Naive thymus-derived CD8-positive, alpha-beta T cell (primary cell): ENCODE measurements around the gene DPM3. TPM values are rescaled to one million over a fixed set of nuclear protein-coding genes. Genes with fewer than 3 reads are reported as not detected.
"Not testable (repeated sequence)": the region's sequence is repeated elsewhere in the genome, so short reads cannot be mapped to it uniquely, and the experiment has no call there.

Experiments
- ATAC-seq, 2 donors: fragments of 150-1000 bp; cut with Tn5 transposase in 1 of 2; sonication (Bioruptor Pico), chemical (Tn5 transposase) in 1 of 2; 1 replicate in 1 of 2; 2 replicates in 1 of 2; pipeline ENCODE4 v1.10.0; 2021; ENCODE audit warnings: mild to moderate bottlenecking in 2 of 2, moderate library complexity in 2 of 2
- POLR2A ChIA-PET: fragments of 350-600 bp; sonication (Branson Sonifier 250); formaldehyde crosslinking; loops from one replicate; lab custom pipeline; 2021; ENCODE audit warnings: antibody characterized with exemption; lab: Charles Lee
- DNase-seq, 10 donors: peaks; one replicate each; pipeline versions ENCODE4 v3.0.0 to v3.0.0-alpha.2; 2020 to 2022
- H3K27ac Mint-ChIP-seq, 10 donors: one replicate each; pipeline ENCODE4 v1.8.0; 2020 to 2022; ENCODE audit warnings: mild to moderate bottlenecking in 10 of 10, mixed read lengths in 10 of 10, moderate library complexity in 4 of 10, inconsistent platforms in 1 of 10
- H3K27me3 Mint-ChIP-seq, 5 donors: one replicate each; pipeline ENCODE4 v1.8.0; 2021 to 2022; ENCODE audit warnings: mixed read lengths in 5 of 5
- H3K36me3 Mint-ChIP-seq, 3 donors: one replicate each; pipeline ENCODE4 v1.8.0; 2020 to 2022; ENCODE audit warnings: mixed read lengths in 3 of 3, mild to moderate bottlenecking in 2 of 3, inconsistent platforms in 1 of 3
- H3K4me1 Mint-ChIP-seq, 4 donors: one replicate each; pipeline ENCODE4 v1.8.0; 2021 to 2022; ENCODE audit warnings: mixed read lengths in 4 of 4
- H3K4me3 Mint-ChIP-seq, 10 donors: one replicate each; pipeline ENCODE4 v1.8.0; 2020 to 2022; ENCODE audit warnings: mild to moderate bottlenecking in 10 of 10, mixed read lengths in 10 of 10, moderate library complexity in 6 of 10, inconsistent platforms in 1 of 10
- H3K9me3 Mint-ChIP-seq, 9 donors: one replicate each; pipeline ENCODE4 v1.8.0; 2020 to 2022; ENCODE audit warnings: mixed read lengths in 9 of 9, mild to moderate bottlenecking in 3 of 9, inconsistent platforms in 1 of 9, moderate library complexity in 1 of 9
- polyA plus RNA-seq, 3 donors: library from polyadenylated mRNA; unstranded; fragments of 300-500 nt; fragmentation: Illumina TruSeq; gene quantifications; one replicate each; pipeline ENCODE4 v1.2.3, GENCODE V29; 2021
- total RNA-seq, 8 experiments: library from RNA in 2 of 8; stranded (reverse) in 2 of 8; gene quantifications; one replicate each; pipeline ENCODE4 v1.2.3 and lab custom pipeline; 2021 to 2026

The DPM3 gene
- total and polyA plus RNA-seq, 5 experiments from 2014 or later, result 45.2 to 159 (median 103) TPM

- H3K4me3 Mint-ChIP-seq, H3K36me3 Mint-ChIP-seq: not testable (repeated sequence)
Measured at GRCh38 chr1:155118090-155118489, 22.2 kb downstream of the DPM3 start.

GRCh38 chr1:155117610-155118009 is 22.7 kb downstream of the DPM3 start:
- no peaks in the 10 kb centered on the region for H3K36me3 Mint-ChIP-seq
- DNase-seq (no peak), ATAC-seq (no peak)
- H3K4me1 Mint-ChIP-seq, result peaks cover 0 to 2% (median 0%) of the 10 kb centered on the region in 4 donors
- H3K27me3 Mint-ChIP-seq, result peaks cover 0 to 3% (median 0%) of the 10 kb centered on the region in 5 donors
- H3K9me3 Mint-ChIP-seq, result no peaks in the 10 kb centered on the region
- POLR2A ChIA-PET, result interaction anchor here (0.6 to 0.7 kb wide), 2 partner anchors 56 to 672 kb away, joined by 3 to 4 read pairs; no protein-coding TSS in a partner anchor
- H3K27ac Mint-ChIP-seq, result no peak overlapping the region
- H3K4me3 Mint-ChIP-seq, result no peak overlapping the region

More at GRCh38 chr1:155118090-155118489, 22.2 kb downstream of the DPM3 start:
- not testable (repeated sequence) for H3K9me3 Mint-ChIP-seq, H3K27me3 Mint-ChIP-seq, H3K27ac Mint-ChIP-seq, DNase-seq, H3K4me1 Mint-ChIP-seq, ATAC-seq
- POLR2A ChIA-PET, result interaction anchor here (0.7 kb wide), 1 partner anchor 17 kb away, joined by 3 read pairs; no protein-coding TSS in a partner anchor

DNA sequence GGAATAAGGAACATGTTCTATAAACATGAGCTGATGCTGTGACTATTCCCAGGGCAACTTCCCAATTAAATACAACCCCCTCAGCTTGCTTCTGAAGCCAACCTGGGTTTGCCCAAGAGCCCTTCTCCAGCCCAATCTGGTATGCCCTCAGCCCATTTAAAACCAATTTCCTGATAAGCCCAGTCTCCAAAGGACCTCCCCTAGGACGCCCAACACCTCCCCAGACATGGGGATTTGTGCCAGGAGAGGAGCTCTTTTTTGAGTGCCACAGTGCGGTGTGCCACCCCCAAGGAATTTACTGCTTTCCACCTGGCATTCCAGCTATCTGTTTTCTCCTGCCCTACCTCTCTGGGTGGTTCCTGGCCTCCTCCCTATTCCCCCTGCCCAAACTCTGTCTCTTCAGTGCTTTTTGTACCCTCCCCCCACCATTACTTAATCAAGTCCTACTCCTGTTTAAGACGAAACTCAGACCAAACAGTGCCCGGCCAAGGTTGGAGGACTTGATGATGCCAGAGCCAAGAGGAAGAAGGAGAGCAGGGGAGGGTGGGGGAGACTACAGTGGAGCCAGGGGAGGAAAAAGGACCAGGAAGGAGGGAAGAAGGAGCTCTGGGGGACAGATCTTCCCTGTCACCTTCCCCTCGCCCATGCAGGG is 24.1 kb downstream of the DPM3 start:
- H3K27ac Mint-ChIP-seq, result peak overlapping the region in 1 of 10 donors; percentile 38
- ATAC-seq (no peak), DNase-seq (no peak)
- H3K4me1 Mint-ChIP-seq, result peaks cover 0 to 2% (median 0%) of the 10 kb centered on the region in 4 donors
- H3K27me3 Mint-ChIP-seq, result peaks cover 0 to 3% (median 0%) of the 10 kb centered on the region in 5 donors
- H3K4me3 Mint-ChIP-seq, result no peak overlapping the region
- H3K36me3 Mint-ChIP-seq, result no peaks in the 10 kb centered on the region
- H3K9me3 Mint-ChIP-seq, result no peaks in the 10 kb centered on the region
- POLR2A ChIA-PET, result interaction anchor here (1.1 kb wide), 1 partner anchor 13 kb away, joined by 3 read pairs; no protein-coding TSS in a partner anchor

- H3K27ac Mint-ChIP-seq, result no peak overlapping the region
- POLR2A ChIA-PET, result interaction anchor here (1.8 kb wide), 1 partner anchor 54 kb away, joined by 4 read pairs; no protein-coding TSS in a partner anchor
- no peaks in the 10 kb centered on the region for H3K4me1 Mint-ChIP-seq
- DNase-seq (no peak), ATAC-seq (no peak)
- no peaks in the 10 kb centered on the region for H3K36me3 Mint-ChIP-seq
- H3K27me3 Mint-ChIP-seq, result peaks cover 0 to 3% (median 0%) of the 10 kb centered on the region in 5 donors
- no peaks in the 10 kb centered on the region for H3K9me3 Mint-ChIP-seq
- H3K4me3 Mint-ChIP-seq, result no peak overlapping the region
Measured at GRCh38 chr1:155113450-155113980, 26.8 kb downstream of the DPM3 start.

DNA sequence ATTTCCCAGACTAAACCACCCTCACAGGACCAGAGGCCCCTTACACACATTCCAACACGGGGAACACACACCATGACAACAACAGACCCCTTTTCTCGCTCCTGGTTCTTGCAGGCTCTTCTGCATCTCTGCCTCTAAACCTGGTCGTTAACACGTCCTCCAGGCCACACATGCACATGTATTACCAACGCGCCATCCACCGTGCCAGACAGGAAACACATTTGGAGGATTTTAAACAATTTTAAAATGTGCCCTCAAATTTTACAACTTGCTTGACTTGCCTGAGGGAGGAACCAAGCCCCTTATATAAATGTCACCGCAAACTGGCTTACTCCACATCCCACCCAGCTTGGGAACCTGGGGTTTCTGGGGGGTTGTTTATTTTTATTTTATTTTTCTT is 29.5 kb downstream of the DPM3 start:
- no peak for ATAC-seq
- Mint-ChIP-seq H3K9me3 (no peaks in the 10 kb centered on the region), H3K4me3 (no peak overlapping the region)

DNA sequence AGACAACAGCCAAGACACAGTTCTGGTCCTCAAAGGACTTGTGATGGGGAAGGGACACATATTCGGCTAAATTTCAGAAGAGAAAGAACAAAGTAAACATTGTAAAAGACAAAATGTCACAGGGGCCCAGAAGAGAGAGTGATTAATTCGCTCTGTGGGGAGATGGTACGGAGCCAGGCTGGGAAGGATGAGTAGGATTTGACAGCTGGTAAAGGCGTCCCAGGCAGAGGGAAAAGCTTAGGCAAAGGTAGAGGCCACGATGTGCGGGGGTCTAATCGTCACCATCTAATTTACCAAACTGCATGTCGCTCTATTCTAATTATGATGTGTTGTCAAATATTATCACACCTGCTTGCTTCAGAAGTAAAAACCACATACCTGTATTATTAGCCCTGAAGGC is 29.9 kb downstream of the DPM3 start:
- Mint-ChIP-seq H3K4me3 (no peak overlapping the region), H3K4me1 (no peaks in the 10 kb centered on the region), H3K27me3 (peaks cover 0 to 2% (median 0%) of the 10 kb centered on the region in 5 donors), H3K9me3 (no peaks in the 10 kb centered on the region), H3K27ac (no peak overlapping the region), H3K36me3 (no peaks in the 10 kb centered on the region)
- no peak for ATAC-seq
- DNase-seq, result no peak
- POLR2A ChIA-PET, result no interaction called here

More for the DNA sequence above, 29.5 kb downstream of the DPM3 start:
- Mint-ChIP-seq H3K4me1 (no peaks in the 10 kb centered on the region), H3K36me3 (no peaks in the 10 kb centered on the region), H3K27ac (no peak overlapping the region), H3K27me3 (peaks cover 0 to 2% (median 0%) of the 10 kb centered on the region in 5 donors)
- no peak for DNase-seq
- POLR2A ChIA-PET, result no interaction called here

- H3K4me1 Mint-ChIP-seq, result no peaks in the 10 kb centered on the region
- peak overlapping the region in 2 of 10 donors; percentile 19 to 27 for H3K27ac Mint-ChIP-seq
- H3K36me3 Mint-ChIP-seq, result no peaks in the 10 kb centered on the region
- no peak for DNase-seq
- H3K9me3 Mint-ChIP-seq, result no peaks in the 10 kb centered on the region
- H3K4me3 Mint-ChIP-seq, result no peak overlapping the region
- POLR2A ChIA-PET, result no interaction called here
- no peak for ATAC-seq
- H3K27me3 Mint-ChIP-seq, result peaks cover 0 to 2% (median 0%) of the 10 kb centered on the region in 5 donors
Measured at GRCh38 chr1:155108296-155108695, 32.0 kb downstream of the DPM3 start.

DNA sequence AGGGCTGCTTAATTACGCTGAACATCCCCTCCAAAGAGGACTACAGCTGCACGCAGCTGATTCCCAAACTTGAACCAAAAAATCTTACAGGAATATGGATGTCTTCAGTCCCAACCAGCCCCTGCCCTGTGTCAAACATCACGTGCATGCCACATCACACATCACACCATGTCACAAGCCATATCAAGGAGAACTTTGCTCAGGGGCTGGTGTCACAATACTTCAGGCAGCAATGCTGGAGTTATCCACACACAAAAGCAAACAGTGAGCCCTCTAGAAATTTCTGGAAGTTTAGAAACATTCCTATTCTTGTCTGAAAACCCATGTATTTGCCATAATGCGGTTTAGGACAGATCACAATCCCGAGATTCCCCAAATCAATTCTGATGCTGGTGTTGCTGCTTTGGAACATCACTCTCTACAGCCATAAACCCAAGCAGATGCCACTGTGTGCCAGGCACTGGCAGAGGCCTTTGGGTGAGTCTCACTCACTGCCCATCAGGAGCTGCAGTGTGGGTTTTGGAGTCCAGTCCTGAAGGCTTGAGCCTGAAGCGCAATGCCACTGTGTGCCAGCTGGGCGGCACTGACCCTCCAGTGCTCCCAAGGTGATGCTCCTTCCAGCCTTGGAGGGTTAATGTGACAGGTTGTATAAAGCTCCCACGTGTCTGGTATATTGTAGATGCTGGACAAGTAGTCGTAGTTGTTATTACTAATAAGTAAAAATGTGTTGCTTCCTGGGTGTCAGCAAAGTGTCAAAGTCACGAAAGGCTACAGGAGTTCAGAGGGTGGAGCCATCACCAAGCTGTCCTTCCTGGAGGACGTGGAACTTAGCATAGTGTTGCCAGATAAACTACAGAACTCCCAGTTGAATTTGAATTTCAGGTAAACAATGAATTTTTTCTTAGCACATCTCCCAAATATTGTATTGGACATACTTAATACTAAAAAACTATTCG is 32.7 kb downstream of the DPM3 start:
- no peak overlapping the region for H3K4me3 Mint-ChIP-seq
- peak overlapping the region in 3 of 10 donors; percentile 19 to 41 (median 27) for H3K27ac Mint-ChIP-seq
- POLR2A ChIA-PET, result no interaction called here
- H3K4me1 Mint-ChIP-seq, result no peaks in the 10 kb centered on the region
- no peaks in the 10 kb centered on the region for H3K9me3 Mint-ChIP-seq
- DNase-seq (no peak), ATAC-seq (no peak)
- no peaks in the 10 kb centered on the region for H3K36me3 Mint-ChIP-seq
- peaks cover 0 to 2% (median 0%) of the 10 kb centered on the region in 5 donors for H3K27me3 Mint-ChIP-seq

GRCh38 chr1:155106862-155107261 is 33.5 kb downstream of the DPM3 start:
- H3K4me3 Mint-ChIP-seq, result no peak overlapping the region
- POLR2A ChIA-PET, result no interaction called here
- no peak for ATAC-seq

DNA sequence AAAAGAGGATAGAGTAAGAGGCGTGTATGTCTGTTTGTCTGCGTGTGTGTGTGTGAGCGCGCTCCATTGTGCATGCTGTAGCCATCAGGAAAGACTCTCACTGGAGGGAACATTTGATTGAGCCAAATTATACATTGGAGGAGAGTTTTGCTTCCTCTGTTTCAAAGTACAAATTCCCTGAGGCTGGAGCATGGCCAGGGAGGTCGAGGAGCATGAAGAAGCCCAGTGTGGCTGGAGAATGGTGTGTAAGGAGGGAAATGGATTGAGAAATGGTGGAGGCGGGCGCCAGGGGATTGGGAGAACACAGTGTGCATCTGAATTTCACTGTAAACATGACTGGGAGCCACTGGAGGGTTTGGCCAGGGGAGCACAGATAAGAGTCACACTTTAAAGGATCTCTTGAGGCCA is 34.7 kb downstream of the DPM3 start:
- peaks cover 0 to 6% (median 0%) of the 10 kb centered on the region in 4 donors for H3K4me1 Mint-ChIP-seq
- no peak overlapping the region for H3K4me3 Mint-ChIP-seq
- H3K27ac Mint-ChIP-seq, result no peak overlapping the region
- POLR2A ChIA-PET, result no interaction called here
- ATAC-seq (no peak), DNase-seq (no peak)
- no peaks in the 10 kb centered on the region for H3K9me3 Mint-ChIP-seq
- H3K36me3 Mint-ChIP-seq, result no peaks in the 10 kb centered on the region
- peaks cover 0 to 2% (median 0%) of the 10 kb centered on the region in 5 donors for H3K27me3 Mint-ChIP-seq

More at GRCh38 chr1:155106862-155107261, 33.5 kb downstream of the DPM3 start:
- H3K27me3 Mint-ChIP-seq, result peaks cover 0 to 2% (median 0%) of the 10 kb centered on the region in 5 donors
- H3K27ac Mint-ChIP-seq, result peak overlapping the region in 1 of 10 donors; percentile 64
- DNase-seq, result no peak
- no peaks in the 10 kb centered on the region for H3K36me3 Mint-ChIP-seq
- no peaks in the 10 kb centered on the region for H3K9me3 Mint-ChIP-seq
- H3K4me1 Mint-ChIP-seq, result peaks cover 0 to 6% (median 0%) of the 10 kb centered on the region in 4 donors

DNA sequence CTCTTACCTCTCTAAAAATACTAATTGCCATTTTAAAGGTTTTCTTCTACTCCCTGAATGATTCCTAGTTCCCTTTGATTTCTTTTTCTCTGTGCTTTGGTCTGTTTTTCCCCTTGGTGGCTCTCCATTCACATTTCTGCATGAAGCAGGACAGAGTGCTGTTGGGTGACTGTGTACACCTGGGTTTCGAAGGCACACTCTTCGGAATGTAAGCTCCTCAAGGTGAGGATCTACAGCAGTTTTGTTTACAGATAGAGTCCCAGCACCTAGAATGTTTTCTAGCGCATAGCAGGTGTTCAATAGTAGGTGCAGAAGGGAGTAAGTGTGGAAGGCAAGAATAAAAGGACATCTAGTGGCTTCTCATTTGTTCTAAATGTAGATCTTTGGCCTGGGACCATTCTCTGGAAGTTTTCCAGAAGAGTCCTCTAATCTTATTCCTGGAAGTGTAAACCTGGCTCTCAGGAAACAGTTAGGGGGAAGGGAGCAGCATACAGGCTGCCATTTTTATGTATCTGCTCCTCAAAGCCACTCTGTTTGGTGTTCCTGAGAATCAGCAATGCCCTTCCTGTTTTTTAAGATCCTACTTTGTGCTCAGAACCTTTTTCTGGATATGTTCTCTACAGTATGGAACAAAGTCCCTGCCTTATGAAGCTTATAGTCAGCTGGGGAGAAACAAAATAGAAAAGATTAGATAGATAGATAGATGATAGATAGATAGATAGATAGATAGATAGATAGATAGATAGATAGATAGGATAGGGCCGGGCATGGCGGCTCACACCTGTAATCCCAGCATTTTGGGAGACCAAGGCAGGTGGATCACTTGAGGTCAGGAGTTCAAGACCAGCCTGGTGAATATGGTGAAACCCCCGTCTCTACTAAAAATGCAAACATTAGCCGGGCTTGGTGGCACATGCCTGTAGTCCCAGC is 35.5 kb downstream of the DPM3 start:
- H3K36me3 Mint-ChIP-seq, result no peaks in the 10 kb centered on the region
- peaks cover 0 to 6% (median 0%) of the 10 kb centered on the region in 4 donors for H3K4me1 Mint-ChIP-seq
- POLR2A ChIA-PET, result no interaction called here
- no peak overlapping the region for H3K4me3 Mint-ChIP-seq
- DNase-seq, result no peak
- no peak overlapping the region for H3K27ac Mint-ChIP-seq
- no peak for ATAC-seq
- no peaks in the 10 kb centered on the region for H3K9me3 Mint-ChIP-seq
- peaks cover 0 to 2% (median 0%) of the 10 kb centered on the region in 5 donors for H3K27me3 Mint-ChIP-seq
